Liver (tissue), 9 donors: ENCODE data around the gene APRT. TPM values are rescaled to one million over a fixed set of nuclear protein-coding genes. Genes with fewer than 3 reads are reported as not detected.
A peak's percentile ranks its signal among the peaks of the same experiment; 100 is the strongest.
"Not testable (repeated sequence)": the region's sequence is repeated elsewhere in the genome, so short reads cannot be mapped to it uniquely, and the experiment has no call there.

Experiments
- DNase-seq: peaks from one replicate; pipeline ENCODE4 v3.0.0-alpha.2; 2017; ENCODE audit warnings: low spot score
- H3K27ac ChIP-seq, 2 donors: one replicate each; pipeline ENCODE4 v1.7.0; 2013; ENCODE audit warnings: inconsistent platforms in 2 of 2, low read length in 2 of 2, control low read depth in 1 of 2, low read depth in 1 of 2, mild to moderate bottlenecking in 1 of 2
- H3K27me3 ChIP-seq, 4 donors: one replicate each; pipeline versions ENCODE4 v1.6.1 to v1.7.0; 2013; ENCODE audit warnings: low read length in 3 of 4, inconsistent platforms in 1 of 4, mild to moderate bottlenecking in 1 of 4, moderate library complexity in 1 of 4; ENCODE audit not compliant: control insufficient read depth in 4 of 4, insufficient read depth in 4 of 4
- H3K36me3 ChIP-seq, 4 donors: one replicate each; pipeline versions ENCODE4 v1.6.1 to v1.7.0; 2013; ENCODE audit warnings: low read length in 3 of 4, mild to moderate bottlenecking in 3 of 4, low read depth in 1 of 4, moderate library complexity in 1 of 4; ENCODE audit not compliant: control insufficient read depth in 4 of 4, insufficient read depth in 3 of 4
- H3K4me1 ChIP-seq, 4 donors: one replicate each; pipeline versions ENCODE4 v1.6.1 to v1.7.0; 2013; ENCODE audit warnings: low read length in 3 of 4, mild to moderate bottlenecking in 3 of 4, moderate library complexity in 1 of 4; ENCODE audit not compliant: control insufficient read depth in 4 of 4, insufficient read depth in 4 of 4
- H3K4me3 ChIP-seq, 3 donors: one replicate each; pipeline versions ENCODE4 v1.6.1 to v1.7.0; 2013; ENCODE audit warnings: low read length in 3 of 3, control low read depth in 1 of 3, low read depth in 1 of 3, mild to moderate bottlenecking in 1 of 3
- H3K9ac ChIP-seq, 2 donors: one replicate each; pipeline ENCODE4 v1.7.0; 2013; ENCODE audit warnings: low read length in 2 of 2, mild to moderate bottlenecking in 2 of 2, moderate library complexity in 2 of 2, control low read depth in 1 of 2, low read depth in 1 of 2
- H3K9me3 ChIP-seq, 4 donors: one replicate each; pipeline versions ENCODE4 v1.6.1 to v1.7.0; 2013; ENCODE audit warnings: low read length in 3 of 4; ENCODE audit not compliant: control insufficient read depth in 4 of 4
- CTCF ChIP-seq: fragments of 150-350 bp; IDR thresholded peaks from 2 replicates; pipeline ENCODE4 v1.5.1; 2017; ENCODE audit warnings: improper control_type of control experiment, low read depth, low read length; ENCODE audit not compliant: missing input control
- EGR1 ChIP-seq, 2 donors: IDR thresholded peaks; 2 replicates each; pipeline ENCODE4 v1.6.1; 2016 to 2018; ENCODE audit warnings: antibody characterized with exemption in 2 of 2, low read depth in 2 of 2
- FOXA1 ChIP-seq: IDR thresholded peaks from 2 replicates; pipeline ENCODE4 v1.6.1; 2016; ENCODE audit warnings: antibody characterized with exemption
- FOXA2 ChIP-seq: IDR thresholded peaks from 2 replicates; pipeline ENCODE4 v1.6.1; 2016; ENCODE audit warnings: antibody characterized with exemption
- GABPA ChIP-seq, 2 donors: IDR thresholded peaks in 1 of 2; conservative IDR thresholded peaks in 1 of 2; 2 replicates each; pipeline ENCODE4 v1.6.1; 2016; ENCODE audit warnings: antibody characterized with exemption in 2 of 2, mild to moderate bottlenecking in 1 of 2, moderate library complexity in 1 of 2
- HNF4A ChIP-seq, 2 donors: conservative IDR thresholded peaks; 2 replicates each; pipeline ENCODE4 v1.6.1; 2016; ENCODE audit warnings: antibody characterized with exemption in 2 of 2, mild to moderate bottlenecking in 2 of 2
- HNF4G ChIP-seq: IDR thresholded peaks from 2 replicates; pipeline ENCODE4 v1.6.1; 2016; ENCODE audit warnings: antibody characterized with exemption
- JUND ChIP-seq, 2 donors: IDR thresholded peaks; 2 replicates each; pipeline ENCODE4 v1.6.1; 2016; ENCODE audit warnings: antibody characterized with exemption in 2 of 2
- NR2F2 ChIP-seq: IDR thresholded peaks from 2 replicates; pipeline ENCODE4 v1.6.1; 2016; ENCODE audit warnings: antibody characterized with exemption
- RAD21 ChIP-seq, 2 donors: IDR thresholded peaks; 2 replicates each; pipeline ENCODE4 v1.6.1; 2016; ENCODE audit warnings: antibody characterized with exemption in 2 of 2, mild to moderate bottlenecking in 2 of 2
- RXRA ChIP-seq, 2 donors: IDR thresholded peaks; 2 replicates each; pipeline ENCODE4 v1.6.1; 2017 to 2018; ENCODE audit warnings: antibody characterized with exemption in 2 of 2, mild to moderate bottlenecking in 1 of 2
- SP1 ChIP-seq: IDR thresholded peaks from 2 replicates; pipeline ENCODE4 v1.6.1; 2018; ENCODE audit warnings: antibody characterized with exemption, mild to moderate bottlenecking
- TAF1 ChIP-seq: conservative IDR thresholded peaks from 2 replicates; pipeline ENCODE4 v1.6.1; 2016; ENCODE audit warnings: antibody characterized with exemption, mild to moderate bottlenecking
- YY1 ChIP-seq: IDR thresholded peaks from 2 replicates; pipeline ENCODE4 v1.6.1; 2016; ENCODE audit warnings: antibody characterized with exemption, mild to moderate bottlenecking
- WGBS: extraction: QIAGEN DNeasy Blood & Tissue Kit; methylation state at CpG from one replicate; pipeline ENCODE4 v1.1.7; 2013; 5-methylcytosine and 5-hydroxymethylcytosine counted together
- polyA plus RNA-seq, 2 donors: library from polyadenylated mRNA; stranded (reverse) in 1 of 2; unstranded in 1 of 2; fragments of 200-250 nt in 1 of 2; fragments of >200 nt in 1 of 2; fragmentation: Nextera tagmentation in 1 of 2; extraction: Ambion mirVana in 1 of 2; gene quantifications; one replicate each; pipeline versions ENCODE4 v1.2.1 to v1.2.3, GENCODE V29; 2013 to 2015
- total RNA-seq, 2 donors: library from RNA; depleted of rRNA; stranded (reverse); fragments of >200 nt; gene quantifications; one replicate each; pipeline ENCODE4 v1.2.3, GENCODE V29; 2014
- TF ChIP-seq, protein P1 (sequence below): IDR thresholded peaks from 2 replicates; pipeline ENCODE4 v1.6.1; 2016; ENCODE audit warnings: antibody characterized with exemption
- TF ChIP-seq, protein P2 (sequence below): IDR thresholded peaks from 2 replicates; pipeline ENCODE4 v1.6.1; 2016; ENCODE audit warnings: antibody characterized with exemption
- TF ChIP-seq, protein P3 (sequence below): IDR thresholded peaks from 2 replicates; pipeline ENCODE4 v1.6.1; 2016; ENCODE audit warnings: antibody characterized with exemption, mild to moderate bottlenecking
- TF ChIP-seq, protein P4 (sequence below): IDR thresholded peaks from 2 replicates; pipeline ENCODE4 v1.6.1; 2016; ENCODE audit warnings: antibody characterized with exemption
- donor health status: healthy.
- donor health status: healthy.
- donor health status: healthy.
- donor health status: healthy.
- donor health status: healthy.

The APRT gene
- total and polyA plus RNA-seq, 4 donors, result 27.9 to 160 (median 94.4) TPM

DNA sequence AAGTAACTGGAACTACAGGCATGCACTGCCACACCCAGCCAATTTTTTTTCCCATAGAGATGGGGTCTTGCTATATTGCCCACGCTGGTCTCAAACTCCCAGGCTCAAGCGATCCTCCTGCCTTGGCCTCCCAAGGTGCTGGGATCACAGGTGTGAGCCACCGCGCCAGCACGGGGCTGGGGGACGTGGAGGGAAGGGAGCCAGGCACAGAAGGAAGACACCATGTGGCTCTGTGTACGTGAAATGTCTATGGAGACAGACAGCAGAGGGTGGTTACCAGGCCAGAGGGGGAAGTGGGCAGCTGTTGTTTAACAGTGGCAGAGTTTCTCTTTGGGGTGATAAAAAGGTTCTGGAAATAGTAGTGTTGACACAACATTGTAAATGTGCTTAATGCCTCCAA is 22.1 kb downstream of the APRT start:
- Histone ChIP-seq H3K9me3 (no peaks in the 10 kb centered on the region), H3K9ac (no peak overlapping the region), H3K4me3 (no peak overlapping the region), H3K36me3 (no peaks in the 10 kb centered on the region), H3K4me1 (peaks cover 6 to 21% (median 14%) of the 10 kb centered on the region in 4 donors), H3K27me3 (no peaks in the 10 kb centered on the region), H3K27ac (peak overlapping the region in 1 of 2 donors; percentile 20)
- 84% methylated on average over 7 of the region's 7 CpGs for WGBS
- TF ChIP-seq, protein P1, sequence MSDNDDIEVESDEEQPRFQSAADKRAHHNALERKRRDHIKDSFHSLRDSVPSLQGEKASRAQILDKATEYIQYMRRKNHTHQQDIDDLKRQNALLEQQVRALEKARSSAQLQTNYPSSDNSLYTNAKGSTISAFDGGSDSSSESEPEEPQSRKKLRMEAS, result no peak
- no peak for TF ChIP-seq SP1
- no peak for TF ChIP-seq NR2F2
- TF ChIP-seq, protein P2, sequence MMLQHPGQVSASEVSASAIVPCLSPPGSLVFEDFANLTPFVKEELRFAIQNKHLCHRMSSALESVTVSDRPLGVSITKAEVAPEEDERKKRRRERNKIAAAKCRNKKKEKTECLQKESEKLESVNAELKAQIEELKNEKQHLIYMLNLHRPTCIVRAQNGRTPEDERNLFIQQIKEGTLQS, result no peak
- TF ChIP-seq TAF1, result no peak
- TF ChIP-seq, protein P3, sequence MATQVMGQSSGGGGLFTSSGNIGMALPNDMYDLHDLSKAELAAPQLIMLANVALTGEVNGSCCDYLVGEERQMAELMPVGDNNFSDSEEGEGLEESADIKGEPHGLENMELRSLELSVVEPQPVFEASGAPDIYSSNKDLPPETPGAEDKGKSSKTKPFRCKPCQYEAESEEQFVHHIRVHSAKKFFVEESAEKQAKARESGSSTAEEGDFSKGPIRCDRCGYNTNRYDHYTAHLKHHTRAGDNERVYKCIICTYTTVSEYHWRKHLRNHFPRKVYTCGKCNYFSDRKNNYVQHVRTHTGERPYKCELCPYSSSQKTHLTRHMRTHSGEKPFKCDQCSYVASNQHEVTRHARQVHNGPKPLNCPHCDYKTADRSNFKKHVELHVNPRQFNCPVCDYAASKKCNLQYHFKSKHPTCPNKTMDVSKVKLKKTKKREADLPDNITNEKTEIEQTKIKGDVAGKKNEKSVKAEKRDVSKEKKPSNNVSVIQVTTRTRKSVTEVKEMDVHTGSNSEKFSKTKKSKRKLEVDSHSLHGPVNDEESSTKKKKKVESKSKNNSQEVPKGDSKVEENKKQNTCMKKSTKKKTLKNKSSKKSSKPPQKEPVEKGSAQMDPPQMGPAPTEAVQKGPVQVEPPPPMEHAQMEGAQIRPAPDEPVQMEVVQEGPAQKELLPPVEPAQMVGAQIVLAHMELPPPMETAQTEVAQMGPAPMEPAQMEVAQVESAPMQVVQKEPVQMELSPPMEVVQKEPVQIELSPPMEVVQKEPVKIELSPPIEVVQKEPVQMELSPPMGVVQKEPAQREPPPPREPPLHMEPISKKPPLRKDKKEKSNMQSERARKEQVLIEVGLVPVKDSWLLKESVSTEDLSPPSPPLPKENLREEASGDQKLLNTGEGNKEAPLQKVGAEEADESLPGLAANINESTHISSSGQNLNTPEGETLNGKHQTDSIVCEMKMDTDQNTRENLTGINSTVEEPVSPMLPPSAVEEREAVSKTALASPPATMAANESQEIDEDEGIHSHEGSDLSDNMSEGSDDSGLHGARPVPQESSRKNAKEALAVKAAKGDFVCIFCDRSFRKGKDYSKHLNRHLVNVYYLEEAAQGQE, result no peak
- no peak for TF ChIP-seq GABPA (IDR thresholded peaks at IDR 0.05 in 1 of 2, conservative IDR thresholded peaks at IDR 0.05 in 1 of 2)
- no peak for TF ChIP-seq RXRA (IDR thresholded peaks at IDR 0.05)
- TF ChIP-seq, protein P4, sequence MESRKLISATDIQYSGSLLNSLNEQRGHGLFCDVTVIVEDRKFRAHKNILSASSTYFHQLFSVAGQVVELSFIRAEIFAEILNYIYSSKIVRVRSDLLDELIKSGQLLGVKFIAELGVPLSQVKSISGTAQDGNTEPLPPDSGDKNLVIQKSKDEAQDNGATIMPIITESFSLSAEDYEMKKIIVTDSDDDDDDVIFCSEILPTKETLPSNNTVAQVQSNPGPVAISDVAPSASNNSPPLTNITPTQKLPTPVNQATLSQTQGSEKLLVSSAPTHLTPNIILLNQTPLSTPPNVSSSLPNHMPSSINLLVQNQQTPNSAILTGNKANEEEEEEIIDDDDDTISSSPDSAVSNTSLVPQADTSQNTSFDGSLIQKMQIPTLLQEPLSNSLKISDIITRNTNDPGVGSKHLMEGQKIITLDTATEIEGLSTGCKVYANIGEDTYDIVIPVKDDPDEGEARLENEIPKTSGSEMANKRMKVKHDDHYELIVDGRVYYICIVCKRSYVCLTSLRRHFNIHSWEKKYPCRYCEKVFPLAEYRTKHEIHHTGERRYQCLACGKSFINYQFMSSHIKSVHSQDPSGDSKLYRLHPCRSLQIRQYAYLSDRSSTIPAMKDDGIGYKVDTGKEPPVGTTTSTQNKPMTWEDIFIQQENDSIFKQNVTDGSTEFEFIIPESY, result no peak
- TF ChIP-seq EGR1 (IDR thresholded peaks at IDR 0.05; ENCODE audit: low read depth in 2 of 2), result no peak
- TF ChIP-seq FOXA2, result no peak
- no peak for TF ChIP-seq FOXA1
- TF ChIP-seq CTCF, result no peak
- TF ChIP-seq RAD21 (IDR thresholded peaks at IDR 0.05), result no peak
- TF ChIP-seq JUND (IDR thresholded peaks at IDR 0.05), result no peak
- no peak for TF ChIP-seq HNF4G
- no peak for TF ChIP-seq YY1
- TF ChIP-seq HNF4A (conservative IDR thresholded peaks at IDR 0.05), result no peak
- DNase-seq, result no peak

GRCh38 chr16:88788749-88789148 is 23.0 kb downstream of the APRT start:
- not testable (repeated sequence) for H3K27me3 ChIP-seq, H3K27ac ChIP-seq, H3K4me3 ChIP-seq, DNase-seq, H3K36me3 ChIP-seq, H3K9me3 ChIP-seq, H3K9ac ChIP-seq
- 98% methylated on average over 8 of the region's 8 CpGs for WGBS
- peaks cover 6 to 23% (median 18%) of the 10 kb centered on the region in 4 donors for H3K4me1 ChIP-seq
